MM.1S (cell line): ENCODE data around the gene TMEM240.

ENCODE experiments used
- DNase-seq: peaks from one replicate; pipeline ENCODE4 v3.0.0-alpha.2; 2015
- H2AFZ ChIP-seq: fragments of 300-600 bp; sonication (generic); 2 replicates; pipeline ENCODE4 v1.6.0; 2016; ENCODE audit warnings: antibody characterized with exemption, low read length
- H3F3A ChIP-seq: fragments of 300-600 bp; sonication (generic); 2 replicates; pipeline ENCODE4 v1.6.1; 2016; ENCODE audit warnings: mild to moderate bottlenecking, antibody characterized with exemption, low read length, moderate library complexity, mixed read lengths; ENCODE audit not compliant: insufficient read depth
- H3K27ac ChIP-seq: fragments of 300-600 bp; sonication (generic); 2 replicates; pipeline ENCODE4 v1.5.1; 2016; ENCODE audit warnings: mild to moderate bottlenecking, low read length
- H3K27me3 ChIP-seq: fragments of 300-600 bp; sonication (generic); replicated peaks from 2 replicates; pipeline ENCODE4 v1.6.0; 2016; ENCODE audit warnings: low read length; ENCODE audit not compliant: insufficient read depth
- H3K36me3 ChIP-seq: fragments of 300-600 bp; sonication (generic); replicated peaks from 2 replicates; pipeline ENCODE4 v1.6.1; 2016; ENCODE audit warnings: mild to moderate bottlenecking, low read length, mixed read lengths; ENCODE audit not compliant: insufficient read depth
- H3K4me1 ChIP-seq: fragments of 300-600 bp; sonication (generic); 2 replicates; pipeline ENCODE4 v1.6.1; 2016; ENCODE audit warnings: low read length, mixed read lengths
- H3K4me2 ChIP-seq: fragments of 300-600 bp; sonication (generic); 2 replicates; pipeline ENCODE4 v1.6.0; 2016; ENCODE audit warnings: low read depth, low read length
- H3K4me3 ChIP-seq: fragments of 300-600 bp; sonication (generic); 2 replicates; pipeline ENCODE4 v1.5.1; 2016; ENCODE audit warnings: low read length, mixed read lengths
- H3K79me2 ChIP-seq: fragments of 300-600 bp; sonication (generic); 2 replicates; pipeline ENCODE4 v1.6.1; 2016; ENCODE audit warnings: mixed run types, low read length, mixed read lengths
- H3K9ac ChIP-seq: fragments of 300-600 bp; sonication (generic); 2 replicates; pipeline ENCODE4 v1.6.1; 2016; ENCODE audit warnings: low read length, mixed read lengths
- H3K9me2 ChIP-seq: fragments of 300-600 bp; sonication (generic); replicated peaks from 2 replicates; pipeline ENCODE4 v1.6.1; 2016; ENCODE audit warnings: mild to moderate bottlenecking, low read length, mixed read lengths; ENCODE audit not compliant: insufficient read depth
- H3K9me3 ChIP-seq: fragments of 300-600 bp; sonication (generic); replicated peaks from 2 replicates; pipeline ENCODE4 v1.6.1; 2016; ENCODE audit warnings: mild to moderate bottlenecking, low read length, mixed read lengths; ENCODE audit not compliant: insufficient read depth
- H4K20me1 ChIP-seq: fragments of 300-600 bp; sonication (generic); 2 replicates; pipeline ENCODE4 v1.6.1; 2016; ENCODE audit warnings: mild to moderate bottlenecking, low read length, moderate library complexity, mixed read lengths; ENCODE audit not compliant: insufficient read depth
- EZH2 ChIP-seq: fragments of 300-600 bp; sonication (generic); optimal IDR thresholded peaks from 2 replicates; pipeline ENCODE3; 2017; ENCODE audit warnings: low read depth, mild to moderate bottlenecking, antibody characterized with exemption, low read length, mixed read lengths
- EZH2phosphoT487 ChIP-seq: fragments of 300-600 bp; sonication (generic); IDR thresholded peaks from 2 replicates; pipeline ENCODE4 v1.6.1; 2018; ENCODE audit warnings: antibody characterized with exemption, low read length
- TF ChIP-seq, protein P1 (sequence below): fragments of 300-600 bp; sonication (generic); IDR thresholded peaks from 2 replicates; pipeline ENCODE4 v1.5.1; 2016; ENCODE audit warnings: antibody characterized with exemption, low read length, mixed read lengths

Gene TMEM240

DNA sequence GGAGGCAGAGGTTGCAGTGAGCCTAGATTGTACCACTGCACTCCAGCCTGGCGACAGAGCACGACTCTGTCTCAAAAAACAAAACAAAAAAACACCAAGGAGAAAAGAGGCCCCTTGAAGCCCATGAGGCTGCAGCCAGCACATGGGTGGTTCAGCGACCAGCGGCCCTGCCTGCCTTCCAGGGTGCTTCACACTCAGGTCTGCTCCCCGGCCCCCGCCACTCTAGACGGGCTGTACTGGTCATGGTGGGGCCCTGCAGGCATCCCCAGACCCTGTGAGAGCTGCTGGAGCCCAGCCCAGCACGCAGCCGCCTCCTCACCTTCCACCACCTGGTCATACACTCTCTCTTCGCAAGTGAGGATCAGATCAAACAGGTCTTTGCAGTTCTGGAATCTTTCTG lies 4.1 kb upstream of the TMEM240 start:
- H2AFZ ChIP-seq, result no peak overlapping the region
- no peak for DNase-seq
- TF ChIP-seq EZH2phosphoT487, result no peak
- TF ChIP-seq EZH2, result no peak
- TF ChIP-seq, protein P1, sequence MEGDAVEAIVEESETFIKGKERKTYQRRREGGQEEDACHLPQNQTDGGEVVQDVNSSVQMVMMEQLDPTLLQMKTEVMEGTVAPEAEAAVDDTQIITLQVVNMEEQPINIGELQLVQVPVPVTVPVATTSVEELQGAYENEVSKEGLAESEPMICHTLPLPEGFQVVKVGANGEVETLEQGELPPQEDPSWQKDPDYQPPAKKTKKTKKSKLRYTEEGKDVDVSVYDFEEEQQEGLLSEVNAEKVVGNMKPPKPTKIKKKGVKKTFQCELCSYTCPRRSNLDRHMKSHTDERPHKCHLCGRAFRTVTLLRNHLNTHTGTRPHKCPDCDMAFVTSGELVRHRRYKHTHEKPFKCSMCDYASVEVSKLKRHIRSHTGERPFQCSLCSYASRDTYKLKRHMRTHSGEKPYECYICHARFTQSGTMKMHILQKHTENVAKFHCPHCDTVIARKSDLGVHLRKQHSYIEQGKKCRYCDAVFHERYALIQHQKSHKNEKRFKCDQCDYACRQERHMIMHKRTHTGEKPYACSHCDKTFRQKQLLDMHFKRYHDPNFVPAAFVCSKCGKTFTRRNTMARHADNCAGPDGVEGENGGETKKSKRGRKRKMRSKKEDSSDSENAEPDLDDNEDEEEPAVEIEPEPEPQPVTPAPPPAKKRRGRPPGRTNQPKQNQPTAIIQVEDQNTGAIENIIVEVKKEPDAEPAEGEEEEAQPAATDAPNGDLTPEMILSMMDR, result no peak
- H3K36me3 ChIP-seq, result no peaks in the 10 kb centered on the region
- H3K4me2 ChIP-seq, result no peak overlapping the region
- no peaks in the 10 kb centered on the region for H3K9me3 ChIP-seq
- H3F3A ChIP-seq, result no peaks in the 10 kb centered on the region
- H3K9me2 ChIP-seq, result no peaks in the 10 kb centered on the region
- H3K4me3 ChIP-seq, result no peak overlapping the region
- H3K27me3 ChIP-seq, result no peaks in the 10 kb centered on the region
- H3K4me1 ChIP-seq, result no peaks in the 10 kb centered on the region
- no peaks in the 10 kb centered on the region for H4K20me1 ChIP-seq
- H3K9ac ChIP-seq, result no peak overlapping the region
- no peaks in the 10 kb centered on the region for H3K79me2 ChIP-seq
- H3K27ac ChIP-seq, result no peak overlapping the region

DNA sequence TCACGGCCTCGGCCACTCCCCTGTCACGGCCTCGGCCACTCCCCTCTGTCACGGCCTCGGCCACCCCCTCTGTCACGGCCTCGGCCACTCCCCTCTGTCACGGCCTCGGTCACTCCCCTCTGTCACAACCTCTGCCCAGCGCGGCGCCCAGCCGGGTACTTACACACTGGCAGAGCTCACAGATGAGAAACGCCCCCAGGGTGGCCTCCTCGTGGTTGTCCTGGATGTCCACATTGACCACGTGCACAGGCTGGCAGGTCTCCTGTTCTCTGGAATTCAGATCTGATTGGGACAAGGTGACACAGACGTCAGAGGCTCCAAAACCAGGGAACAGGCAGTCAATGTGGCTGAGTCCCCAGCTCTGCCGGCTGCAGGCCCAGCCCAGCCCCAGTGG lies 3.3 kb upstream of the TMEM240 start:
- Histone ChIP-seq H3K9me3 (no peaks in the 10 kb centered on the region), H3K27me3 (no peaks in the 10 kb centered on the region), H3K4me1 (no peaks in the 10 kb centered on the region), H3K36me3 (no peaks in the 10 kb centered on the region), H3K9me2 (no peaks in the 10 kb centered on the region), H3K4me3 (no peak overlapping the region), H3K27ac (no peak overlapping the region), H3K4me2 (no peak overlapping the region), H3K79me2 (no peaks in the 10 kb centered on the region), H3F3A (no peaks in the 10 kb centered on the region), H4K20me1 (no peaks in the 10 kb centered on the region), H3K9ac (no peak overlapping the region), H2AFZ (no peak overlapping the region)
- TF ChIP-seq EZH2 (no peak), EZH2phosphoT487 (no peak)
- TF ChIP-seq, protein P1, result no peak
- no peak for DNase-seq

DNA sequence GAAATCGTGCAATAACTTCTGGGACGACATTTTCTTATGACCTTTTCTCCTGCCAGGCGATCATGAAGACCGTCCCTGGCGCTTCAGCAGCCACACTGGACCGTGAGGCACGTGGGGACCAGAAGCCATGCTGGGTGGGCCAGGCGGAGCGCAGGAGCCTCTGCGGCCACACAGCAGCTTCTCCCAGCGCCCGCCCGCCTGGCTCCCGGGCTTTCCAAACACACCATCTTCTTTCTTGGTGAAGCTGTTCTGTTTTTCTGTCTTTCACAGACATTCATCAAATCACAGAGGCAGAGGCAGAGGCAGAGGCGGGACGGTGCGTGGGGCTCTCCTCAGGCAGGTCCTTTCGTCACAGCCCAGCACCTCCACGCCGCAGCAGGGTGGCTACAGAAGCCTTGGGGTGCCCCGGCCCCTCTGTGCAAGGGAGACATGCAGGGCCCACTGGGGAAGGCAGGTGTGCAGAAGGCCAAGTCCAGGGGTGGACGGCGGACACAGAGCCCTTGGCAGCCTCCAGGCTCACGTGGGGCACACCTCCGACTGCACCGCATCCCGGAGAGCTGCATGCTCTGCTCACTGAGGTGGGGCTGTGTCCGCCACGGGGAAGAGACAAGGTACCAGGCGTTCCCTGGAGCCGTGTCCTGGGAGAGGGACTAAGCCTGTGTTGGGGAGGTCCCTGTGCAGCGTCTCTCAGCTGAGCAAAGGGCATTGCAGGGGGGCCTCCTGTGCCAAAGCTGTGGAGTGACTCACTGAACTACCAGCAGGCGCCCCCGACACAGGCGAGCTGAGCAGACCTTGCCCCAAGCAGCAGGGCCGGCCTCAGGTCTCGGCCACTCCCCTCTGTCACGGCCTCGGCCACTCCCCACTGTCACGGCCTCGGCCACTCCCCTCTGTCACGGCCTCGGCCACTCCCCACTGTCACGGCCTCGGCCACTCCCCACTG lies 2.6 kb upstream of the TMEM240 start:
- no peak for DNase-seq
- H3K79me2 ChIP-seq, result no peaks in the 10 kb centered on the region
- H3K27me3 ChIP-seq, result no peaks in the 10 kb centered on the region
- H4K20me1 ChIP-seq, result no peaks in the 10 kb centered on the region
- no peak overlapping the region for H3K9ac ChIP-seq
- H3F3A ChIP-seq, result no peaks in the 10 kb centered on the region
- H3K4me3 ChIP-seq, result no peak overlapping the region
- H3K36me3 ChIP-seq, result no peaks in the 10 kb centered on the region
- H3K9me2 ChIP-seq, result no peaks in the 10 kb centered on the region
- TF ChIP-seq, protein P1, result no peak
- TF ChIP-seq EZH2phosphoT487 (no peak), EZH2 (no peak)
- H3K27ac ChIP-seq, result no peak overlapping the region
- no peak overlapping the region for H2AFZ ChIP-seq
- H3K4me1 ChIP-seq, result no peaks in the 10 kb centered on the region
- no peak overlapping the region for H3K4me2 ChIP-seq
- H3K9me3 ChIP-seq, result no peaks in the 10 kb centered on the region
